GM12875 (cell line): ENCODE measurements around the gene CREBBP.

Source experiments
- H3K4me3 ChIP-seq: one replicate; pipeline ENCODE4 v1.5.1; 2011; ENCODE audit warnings: low read depth, low read length, control low read depth
- TF ChIP-seq, protein P1 (sequence below): IDR thresholded peaks from 2 replicates; pipeline ENCODE4 v1.5.1; 2011; ENCODE audit warnings: low read depth, mild to moderate bottlenecking, control low read depth, inconsistent platforms, low read length, moderate library complexity, borderline replicate concordance; ENCODE audit not compliant: insufficient read depth

Gene CREBBP

DNA sequence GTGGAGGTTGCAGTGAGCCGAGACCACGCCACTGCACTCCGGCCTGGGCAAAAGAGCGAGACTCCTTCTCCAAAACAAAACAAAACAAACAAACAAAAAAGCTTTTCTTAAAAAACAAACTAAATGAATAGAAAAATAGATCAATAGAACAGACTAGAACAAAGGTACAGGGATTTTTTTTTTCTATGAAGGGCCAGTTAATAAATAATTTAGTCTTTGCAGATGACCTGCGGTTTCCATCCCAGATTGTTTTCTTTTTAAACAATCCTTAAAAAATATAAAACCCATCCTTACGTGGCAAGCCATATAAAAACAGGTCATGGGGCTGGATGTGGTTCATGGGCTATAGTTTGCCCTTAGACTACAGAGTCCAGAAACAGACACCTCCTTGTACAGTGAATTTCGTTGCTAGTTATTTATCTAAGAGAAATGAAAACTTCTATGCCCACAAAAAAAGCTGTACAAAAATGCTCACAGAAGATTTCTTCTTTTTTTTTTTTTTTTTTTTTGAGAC lies 45.4 kb downstream of the CREBBP start:
- TF ChIP-seq, protein P1, sequence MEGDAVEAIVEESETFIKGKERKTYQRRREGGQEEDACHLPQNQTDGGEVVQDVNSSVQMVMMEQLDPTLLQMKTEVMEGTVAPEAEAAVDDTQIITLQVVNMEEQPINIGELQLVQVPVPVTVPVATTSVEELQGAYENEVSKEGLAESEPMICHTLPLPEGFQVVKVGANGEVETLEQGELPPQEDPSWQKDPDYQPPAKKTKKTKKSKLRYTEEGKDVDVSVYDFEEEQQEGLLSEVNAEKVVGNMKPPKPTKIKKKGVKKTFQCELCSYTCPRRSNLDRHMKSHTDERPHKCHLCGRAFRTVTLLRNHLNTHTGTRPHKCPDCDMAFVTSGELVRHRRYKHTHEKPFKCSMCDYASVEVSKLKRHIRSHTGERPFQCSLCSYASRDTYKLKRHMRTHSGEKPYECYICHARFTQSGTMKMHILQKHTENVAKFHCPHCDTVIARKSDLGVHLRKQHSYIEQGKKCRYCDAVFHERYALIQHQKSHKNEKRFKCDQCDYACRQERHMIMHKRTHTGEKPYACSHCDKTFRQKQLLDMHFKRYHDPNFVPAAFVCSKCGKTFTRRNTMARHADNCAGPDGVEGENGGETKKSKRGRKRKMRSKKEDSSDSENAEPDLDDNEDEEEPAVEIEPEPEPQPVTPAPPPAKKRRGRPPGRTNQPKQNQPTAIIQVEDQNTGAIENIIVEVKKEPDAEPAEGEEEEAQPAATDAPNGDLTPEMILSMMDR = no peak
- no peak overlapping the region for H3K4me3 ChIP-seq

DNA sequence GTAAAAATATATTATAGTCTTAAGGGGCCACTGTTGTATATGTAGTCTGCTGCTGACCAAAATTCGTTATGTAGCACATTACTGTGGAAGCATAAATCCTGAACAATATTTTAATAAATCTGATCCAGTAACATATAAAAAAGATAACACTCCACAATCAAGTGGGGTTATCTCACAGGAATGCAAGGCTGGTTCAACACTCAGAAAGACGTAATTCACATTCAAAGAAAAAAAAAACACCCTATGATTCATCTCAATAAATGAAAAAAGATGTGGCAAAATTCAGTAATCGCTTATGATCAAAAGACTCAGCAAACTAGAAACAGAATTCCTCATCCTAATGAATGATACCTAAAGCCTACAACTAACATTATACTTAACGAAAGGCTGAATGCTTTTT lies 47.8 kb downstream of the CREBBP start:
- H3K4me3 ChIP-seq = no peak overlapping the region
- TF ChIP-seq, protein P1 = no peak

DNA sequence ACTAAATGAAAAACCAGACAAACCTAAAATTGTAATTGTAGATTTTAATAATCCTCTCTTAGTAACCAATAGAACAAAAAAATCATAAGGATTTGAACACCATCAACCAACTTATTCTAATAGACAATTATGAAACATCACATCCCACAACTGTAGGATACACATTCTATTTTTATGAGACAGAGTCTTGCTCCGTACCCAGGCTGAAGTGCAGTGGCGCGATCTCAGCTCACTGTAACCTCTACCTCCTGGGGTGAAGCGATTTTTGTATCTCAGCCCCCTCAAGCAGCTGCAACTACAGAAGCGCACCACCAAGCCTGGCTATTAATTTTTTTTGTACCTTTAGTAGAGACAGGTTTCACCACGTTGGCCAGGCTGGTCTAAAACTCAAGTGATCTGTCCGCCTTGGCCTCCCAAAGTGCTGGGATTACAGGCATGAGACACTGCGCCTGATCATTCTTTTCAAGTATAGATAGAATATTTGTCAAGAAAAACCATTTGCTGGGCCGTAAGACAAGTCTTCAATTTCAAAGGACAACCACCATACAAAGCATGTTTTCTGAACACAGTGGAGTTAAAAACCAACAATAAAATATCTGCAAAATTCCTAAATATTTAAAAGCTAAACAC lies 49.8 kb downstream of the CREBBP start:
- TF ChIP-seq, protein P1 = no peak
- no peak overlapping the region for H3K4me3 ChIP-seq

DNA sequence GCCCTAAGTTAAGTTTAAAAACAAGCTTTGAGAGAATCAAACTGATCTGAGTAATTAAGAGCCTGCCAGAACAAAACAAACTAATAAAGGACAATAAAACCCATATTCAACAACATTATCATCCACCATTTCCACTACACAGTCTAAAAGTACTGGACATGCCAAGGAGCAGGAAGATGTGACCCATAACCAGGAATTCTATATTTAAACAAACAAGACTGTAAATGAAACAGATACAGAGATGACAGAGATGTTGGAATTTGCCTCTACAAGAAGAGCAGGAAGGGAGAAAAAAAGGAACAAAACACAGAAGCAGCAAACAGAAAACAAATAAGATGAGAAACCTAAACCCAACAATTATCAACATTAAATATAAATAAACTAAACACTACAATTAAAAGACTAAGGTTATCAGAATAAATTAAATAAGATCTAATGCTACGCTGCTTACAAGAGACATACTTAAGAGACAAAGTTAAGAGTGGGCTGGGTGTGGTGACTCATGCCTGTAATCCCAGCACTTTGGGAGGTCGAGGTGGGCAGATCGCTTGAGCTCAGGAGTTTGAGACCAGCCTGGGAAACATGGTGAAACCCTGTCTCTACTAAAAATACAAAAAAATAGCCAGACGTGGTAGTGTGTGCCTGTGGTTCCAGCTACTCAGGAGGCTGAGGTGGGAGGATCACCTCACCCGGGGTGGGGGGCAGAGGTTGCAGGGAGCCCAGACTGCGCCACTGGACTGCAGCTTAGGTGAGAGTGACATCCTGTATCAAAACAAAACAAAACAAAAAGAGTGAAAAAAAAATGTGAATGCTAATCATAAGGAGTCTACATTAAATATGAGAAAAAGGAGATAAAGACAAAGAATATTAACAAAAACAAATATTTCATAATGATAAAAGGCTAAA lies 50.6 kb downstream of the CREBBP start:
- TF ChIP-seq, protein P1 = no peak
- no peak overlapping the region for H3K4me3 ChIP-seq

DNA sequence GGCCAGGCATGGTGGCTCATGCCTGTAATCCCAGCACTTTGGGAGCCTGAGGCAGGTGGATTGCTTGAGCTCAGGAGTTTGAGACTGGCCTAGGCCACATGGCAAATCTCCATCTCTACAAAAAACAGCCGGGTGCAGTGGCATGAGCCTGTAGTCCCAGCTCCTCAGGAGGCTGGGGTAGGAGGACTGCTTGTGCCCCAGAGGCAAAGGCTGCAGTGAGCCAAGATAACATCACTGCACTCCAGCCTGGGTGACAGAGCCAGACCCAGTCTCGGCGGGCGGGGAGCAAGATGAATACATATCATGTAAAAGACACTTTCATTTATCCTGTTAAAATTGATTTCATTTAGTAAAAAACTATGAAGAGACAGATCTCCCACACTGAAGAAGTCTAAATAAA lies 54.6 kb downstream of the CREBBP start:
- H3K4me3 ChIP-seq = no peak overlapping the region
- TF ChIP-seq, protein P1 = no peak

DNA sequence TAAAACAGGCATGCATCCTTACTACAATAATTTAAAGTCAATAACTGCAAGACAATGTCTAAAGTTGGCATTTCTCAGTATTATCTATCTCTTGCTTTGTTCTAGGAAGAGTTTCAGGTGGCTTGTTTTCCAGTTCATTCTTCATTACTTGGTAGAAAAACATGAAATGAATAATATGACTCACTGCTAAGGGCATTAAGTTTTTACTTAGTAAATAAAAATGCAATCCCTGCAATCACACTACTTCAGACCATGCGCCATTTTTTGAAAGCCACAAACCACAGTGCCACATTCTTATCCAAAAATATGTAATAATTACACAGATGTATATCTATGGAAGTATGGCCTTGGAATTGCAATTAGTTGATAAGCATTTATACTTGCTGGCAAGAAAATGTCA lies 55.4 kb downstream of the CREBBP start:
- TF ChIP-seq, protein P1 = no peak
- H3K4me3 ChIP-seq = no peak overlapping the region
